ENCODE data around the gene EML4. TPM values are rescaled to one million over a fixed set of nuclear protein-coding genes. Genes with fewer than 3 reads are reported as not detected.

Gene EML4
- total RNA-seq, 4 donors from 2014 or later = 11.6 to 29.8 (median 22.4) TPM

- no peaks in the 10 kb centered on the region for H3K9me3 ChIP-seq
- 83 to 87% methylated on average over 6 of the region's 6 CpGs for WGBS, 2 donors
- H3K27me3 ChIP-seq = no peaks in the 10 kb centered on the region
- H3K27ac ChIP-seq = no peak overlapping the region
- no peak overlapping the region for H3K4me3 ChIP-seq
- H3K36me3 ChIP-seq = no peaks in the 10 kb centered on the region
- DNase-seq = no peak
- TF ChIP-seq POLR2A (IDR thresholded peaks at IDR 0.05) = no peak
- TF ChIP-seq CTCF (IDR thresholded peaks at IDR 0.05) = no peak
- intact Hi-C loops (cut with DNase I) = no loop called here
- H3K4me1 ChIP-seq = peaks cover 0 to 32% (median 0%) of the 10 kb centered on the region in 3 donors
Measured at GRCh38 chr2:42178335-42178734, 9.2 kb downstream of the EML4 start.

GRCh38 chr2:42180300-42180699 lies 11.1 kb downstream of the EML4 start:
- Histone ChIP-seq H3K4me3 (no peak overlapping the region), H3K27ac (no peak overlapping the region), H3K4me1 (peaks cover 0 to 27% (median 0%) of the 10 kb centered on the region in 3 donors), H3K27me3 (no peaks in the 10 kb centered on the region), H3K36me3 (no peaks in the 10 kb centered on the region), H3K9me3 (no peaks in the 10 kb centered on the region)
- TF ChIP-seq CTCF (IDR thresholded peaks at IDR 0.05) = no peak
- no peak for TF ChIP-seq POLR2A (IDR thresholded peaks at IDR 0.05)
- DNase-seq = no peak
- intact Hi-C loops (cut with DNase I) = no loop called here

GRCh38 chr2:42182654-42183308 lies 13.6 kb downstream of the EML4 start:
- H3K4me3 ChIP-seq = no peak overlapping the region
- no peaks in the 10 kb centered on the region for H3K27me3 ChIP-seq
- no peaks in the 10 kb centered on the region for H3K9me3 ChIP-seq
- no peak for DNase-seq
- H3K27ac ChIP-seq = no peak overlapping the region
- H3K36me3 ChIP-seq = no peaks in the 10 kb centered on the region
- intact Hi-C loops (cut with DNase I) = no loop called here
- 72 to 88% methylated on average over 2 of the region's 2 CpGs for WGBS, 2 donors
- no peak for TF ChIP-seq CTCF (IDR thresholded peaks at IDR 0.05)
- TF ChIP-seq POLR2A (IDR thresholded peaks at IDR 0.05) = no peak
- H3K4me1 ChIP-seq = peaks cover 0 to 15% (median 0%) of the 10 kb centered on the region in 3 donors

- Histone ChIP-seq H3K27ac (no peak overlapping the region), H3K27me3 (no peaks in the 10 kb centered on the region), H3K9me3 (no peaks in the 10 kb centered on the region), H3K4me1 (peaks cover 0 to 15% (median 0%) of the 10 kb centered on the region in 3 donors), H3K4me3 (no peak overlapping the region), H3K36me3 (no peaks in the 10 kb centered on the region)
- TF ChIP-seq CTCF (IDR thresholded peaks at IDR 0.05) = no peak
- no peak for TF ChIP-seq POLR2A (IDR thresholded peaks at IDR 0.05)
- intact Hi-C loops (cut with DNase I) = no loop called here
- DNase-seq = no peak
- WGBS, 2 donors = 47 to 67% methylated on average over 1 of the region's 1 CpG
Measured at GRCh38 chr2:42183775-42184174, 14.6 kb downstream of the EML4 start.

- Histone ChIP-seq H3K36me3 (no peaks in the 10 kb centered on the region), H3K4me1 (peaks cover 0 to 15% (median 0%) of the 10 kb centered on the region in 3 donors), H3K27me3 (no peaks in the 10 kb centered on the region), H3K27ac (no peak overlapping the region), H3K9me3 (no peaks in the 10 kb centered on the region), H3K4me3 (no peak overlapping the region)
- TF ChIP-seq CTCF (IDR thresholded peaks at IDR 0.05) = no peak
- TF ChIP-seq POLR2A (IDR thresholded peaks at IDR 0.05) = no peak
- 90 to 92% methylated on average over 2 to 3 of the region's 3 CpGs for WGBS, 2 donors
- intact Hi-C loops (cut with DNase I) = no loop called here
- no peak for DNase-seq
Measured at GRCh38 chr2:42184346-42184745, 15.2 kb downstream of the EML4 start.
